AML-193 (cell line): ENCODE data around the gene GTPBP10.
"Not testable (repeated sequence)": the region's sequence is repeated elsewhere in the genome, so short reads cannot be mapped to it uniquely, and the experiment has no call there.

Source experiments
- DNase-seq, 2 experiments: peaks; one replicate each; lab custom pipeline; 2025; lab: John Stamatoyannopoulos, UW

The GTPBP10 gene, protein sequence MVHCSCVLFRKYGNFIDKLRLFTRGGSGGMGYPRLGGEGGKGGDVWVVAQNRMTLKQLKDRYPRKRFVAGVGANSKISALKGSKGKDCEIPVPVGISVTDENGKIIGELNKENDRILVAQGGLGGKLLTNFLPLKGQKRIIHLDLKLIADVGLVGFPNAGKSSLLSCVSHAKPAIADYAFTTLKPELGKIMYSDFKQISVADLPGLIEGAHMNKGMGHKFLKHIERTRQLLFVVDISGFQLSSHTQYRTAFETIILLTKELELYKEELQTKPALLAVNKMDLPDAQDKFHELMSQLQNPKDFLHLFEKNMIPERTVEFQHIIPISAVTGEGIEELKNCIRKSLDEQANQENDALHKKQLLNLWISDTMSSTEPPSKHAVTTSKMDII

DNA sequence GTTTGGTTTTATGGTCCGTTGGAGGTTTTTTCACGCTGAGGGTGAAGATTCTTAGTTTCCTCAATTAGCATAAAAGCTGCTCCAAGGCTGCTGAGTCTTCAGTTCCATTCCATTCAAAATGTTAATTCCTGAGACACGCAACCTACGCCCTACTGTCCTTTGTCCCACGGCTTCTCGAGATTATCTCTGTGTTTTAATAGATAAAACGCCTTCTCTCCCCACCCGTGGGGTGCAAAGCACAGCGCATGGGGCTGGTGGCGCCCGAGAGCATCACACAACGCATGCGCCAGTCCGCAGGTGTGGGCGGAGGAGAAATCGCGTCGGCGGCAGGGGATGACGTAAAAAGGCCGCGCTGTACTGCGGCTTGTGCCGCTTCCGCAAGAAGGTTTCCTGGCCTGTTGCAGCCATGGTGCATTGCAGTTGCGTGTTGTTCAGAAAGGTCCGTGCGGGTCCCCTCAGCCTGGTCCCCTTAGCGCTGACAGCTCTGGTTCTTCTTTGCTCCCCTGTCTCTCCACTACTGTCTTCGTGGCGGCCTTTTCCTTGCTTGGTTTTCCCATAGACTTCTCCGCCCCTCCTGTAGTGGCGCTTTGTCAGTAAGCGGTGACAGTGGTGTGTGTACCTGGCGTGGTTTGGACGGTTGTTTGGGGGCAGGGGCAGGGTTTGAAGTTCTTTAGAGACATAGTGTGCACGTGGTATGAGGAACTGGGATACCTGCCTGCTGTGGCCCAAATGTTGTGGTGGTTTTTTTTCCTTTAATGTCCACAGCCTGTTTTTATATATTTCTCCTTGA is at the start of gene GTPBP10:
Gene GTPBP10, plus strand, starts transcription at position 381 of the 790 bp plus-strand sequence. Its CDS starts 26 bp downstream, at position 407.
- peak; percentile 90 to 94 for DNase-seq

DNA sequence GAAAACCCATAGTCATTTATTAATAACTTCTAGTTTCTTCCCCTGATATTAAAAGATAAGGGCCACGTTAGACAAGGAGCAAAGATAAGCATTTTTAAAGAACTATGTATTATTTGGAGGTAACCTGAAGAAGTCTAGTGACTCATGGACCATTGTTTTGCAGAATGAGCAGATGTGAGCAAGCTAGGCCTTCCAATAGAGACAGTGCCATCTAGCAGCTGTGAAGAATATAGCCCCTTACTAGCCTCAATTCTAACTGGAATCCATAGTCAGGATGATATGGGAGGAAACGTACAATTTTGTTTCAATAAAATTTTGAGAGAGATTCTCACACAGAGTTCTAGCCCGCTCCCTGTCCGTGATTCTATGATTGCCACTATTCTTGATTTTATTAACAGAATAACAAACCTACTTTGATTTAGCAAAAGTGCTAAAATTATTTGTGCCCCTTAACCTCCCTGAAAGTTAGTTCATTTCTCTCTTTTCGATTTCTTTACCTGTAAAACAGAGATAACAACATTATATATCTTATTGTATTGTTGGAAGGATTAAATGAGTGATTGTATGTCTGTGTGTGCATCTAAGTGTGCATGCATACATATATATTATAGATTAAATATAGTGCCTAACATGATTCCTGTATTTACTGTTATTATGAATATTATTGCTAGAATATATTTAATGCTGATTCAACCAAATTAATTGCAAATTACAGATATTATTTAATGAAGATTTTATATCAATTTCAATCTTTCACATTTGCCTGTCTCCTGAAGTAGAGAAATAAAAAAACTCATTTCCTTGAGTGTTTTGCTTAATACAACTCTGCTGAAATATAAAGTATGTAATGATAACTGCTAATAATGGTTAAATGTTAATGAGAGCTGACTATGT is 48.1 kb upstream of the GTPBP10 start:
- DNase-seq = peak; percentile 27 to 39

DNA sequence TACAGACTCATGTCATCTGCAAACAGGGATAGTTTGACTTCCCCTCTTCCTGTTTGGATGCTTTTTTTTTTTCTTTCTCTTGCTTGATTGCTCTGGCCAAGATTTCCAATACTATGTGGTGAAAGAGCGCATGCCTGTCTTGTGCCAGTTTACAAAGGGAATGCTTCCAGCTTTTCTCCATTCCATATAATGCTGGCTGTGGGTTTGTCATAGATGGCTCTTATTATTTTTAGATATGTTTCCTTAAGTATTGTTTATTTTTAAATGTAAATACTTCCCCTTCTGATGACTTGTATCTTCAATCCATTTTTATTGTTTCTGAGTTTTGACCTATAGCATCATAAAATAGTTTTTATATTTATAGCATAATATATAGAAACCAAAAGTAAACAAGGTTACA is 43.3 kb upstream of the GTPBP10 start:
- DNase-seq = no peak

DNA sequence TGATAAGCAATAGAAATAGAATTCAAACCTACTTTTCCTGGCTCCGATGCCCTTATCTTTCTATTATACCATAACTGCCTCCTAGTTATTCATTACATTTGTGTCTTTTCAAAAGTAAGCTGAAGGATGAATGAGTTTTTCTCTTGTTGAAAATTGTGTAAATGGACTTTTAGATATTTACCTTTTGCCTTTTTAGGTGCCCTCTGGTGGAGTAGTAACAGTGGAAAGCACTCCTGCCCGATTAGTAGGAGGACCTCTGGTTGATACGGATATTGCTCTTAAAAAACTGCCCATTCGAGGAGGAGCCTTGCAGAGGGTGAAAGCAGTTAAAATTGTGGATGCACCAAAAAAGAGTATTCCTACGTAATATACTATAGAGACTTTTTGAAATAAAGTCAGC is 36.6 kb upstream of the GTPBP10 start:
- no peak for DNase-seq

DNA sequence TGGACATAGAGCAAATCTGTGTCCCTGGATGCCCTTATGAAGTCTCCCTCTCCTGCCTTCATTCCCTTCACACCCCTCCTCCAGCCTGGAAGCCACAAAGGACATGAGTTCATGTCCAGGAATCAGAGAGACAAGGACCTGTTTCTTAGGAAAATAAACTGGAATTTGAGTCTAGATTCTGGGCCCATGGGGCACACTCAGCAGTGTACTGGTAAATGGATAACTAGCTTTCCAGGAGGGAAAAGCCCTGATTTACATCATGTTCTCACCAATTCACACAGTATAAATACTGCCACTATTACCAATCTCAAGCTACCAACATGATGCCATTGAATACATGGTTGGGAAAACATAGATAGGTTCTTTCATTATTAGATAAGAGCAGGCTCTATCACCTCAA is 35.3 kb upstream of the GTPBP10 start:
- DNase-seq = no peak

DNA sequence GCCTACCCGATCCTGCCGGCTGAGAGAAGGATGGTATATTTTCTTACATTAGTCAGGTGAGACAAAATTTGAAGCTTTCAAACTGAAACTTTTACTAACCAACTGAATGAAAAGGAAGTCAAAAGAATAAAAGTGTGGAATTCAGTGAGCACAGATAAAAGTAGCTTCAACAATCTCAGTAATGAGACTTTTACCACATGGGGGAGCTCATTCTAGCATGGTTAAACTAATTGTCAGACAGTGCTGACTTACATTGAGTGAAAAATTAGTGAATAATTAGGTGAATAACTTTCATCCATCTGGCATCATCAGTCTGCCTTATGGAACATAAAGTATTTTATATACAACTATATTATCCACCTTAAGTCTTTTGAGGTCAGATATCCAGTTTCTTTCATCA is 33.8 kb upstream of the GTPBP10 start:
- peak; percentile 18 to 21 for DNase-seq

DNA sequence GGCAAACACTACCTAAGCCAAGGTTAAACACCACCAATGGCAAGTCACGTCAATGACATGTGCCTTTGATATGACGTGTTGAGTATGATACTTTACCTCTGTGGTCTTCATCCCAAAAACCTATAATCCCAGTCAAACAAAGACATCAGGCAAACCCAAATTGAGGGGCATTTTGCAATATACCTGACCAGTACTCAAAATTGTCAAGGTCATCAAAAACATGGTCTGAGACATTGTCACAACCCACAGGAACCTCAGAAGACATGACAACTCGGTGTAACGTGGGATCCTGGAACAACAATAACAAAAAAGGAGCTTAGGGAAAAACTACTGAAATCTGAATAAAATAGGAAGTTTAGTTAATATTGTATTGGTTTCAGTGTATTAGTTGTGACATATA is 32.6 kb upstream of the GTPBP10 start:
- DNase-seq = no peak

DNA sequence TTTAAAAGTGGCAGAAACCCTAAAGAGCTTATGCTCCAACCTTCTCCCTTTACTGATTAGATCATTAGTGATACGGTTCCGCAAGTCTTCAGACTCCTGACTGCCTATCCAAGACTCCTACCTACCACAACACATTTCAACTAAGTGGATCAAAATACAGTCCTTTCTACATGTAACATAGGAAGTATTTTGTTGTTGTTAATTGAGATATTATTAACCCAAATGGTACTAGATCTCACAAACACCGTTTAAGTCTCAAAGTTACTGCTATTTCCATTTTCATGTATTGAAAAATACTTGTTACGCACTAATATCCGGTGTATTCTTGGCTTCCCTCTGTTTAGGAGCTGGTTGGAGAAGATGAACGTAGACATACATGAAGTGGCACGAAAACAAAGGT is 26.5 kb upstream of the GTPBP10 start:
- DNase-seq = no peak

DNA sequence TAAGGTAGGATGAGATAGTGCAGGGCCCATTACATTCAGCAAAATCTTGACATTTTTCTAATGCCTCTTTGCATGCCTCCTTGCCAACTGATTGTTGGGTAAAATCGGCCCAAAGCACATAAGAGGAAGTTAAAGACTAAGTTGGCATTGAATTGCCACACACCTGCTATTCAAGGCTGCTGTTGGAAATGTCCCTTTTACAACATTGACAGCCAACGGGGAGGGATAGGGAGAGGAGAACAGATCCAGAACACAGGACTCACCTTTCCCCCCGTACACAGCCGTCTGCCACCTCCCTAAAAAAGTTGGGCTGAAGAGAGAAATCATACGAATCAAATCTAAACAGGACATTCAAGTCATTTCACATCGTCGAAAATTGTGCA is 26.1 kb upstream of the GTPBP10 start:
- DNase-seq = no peak

DNA sequence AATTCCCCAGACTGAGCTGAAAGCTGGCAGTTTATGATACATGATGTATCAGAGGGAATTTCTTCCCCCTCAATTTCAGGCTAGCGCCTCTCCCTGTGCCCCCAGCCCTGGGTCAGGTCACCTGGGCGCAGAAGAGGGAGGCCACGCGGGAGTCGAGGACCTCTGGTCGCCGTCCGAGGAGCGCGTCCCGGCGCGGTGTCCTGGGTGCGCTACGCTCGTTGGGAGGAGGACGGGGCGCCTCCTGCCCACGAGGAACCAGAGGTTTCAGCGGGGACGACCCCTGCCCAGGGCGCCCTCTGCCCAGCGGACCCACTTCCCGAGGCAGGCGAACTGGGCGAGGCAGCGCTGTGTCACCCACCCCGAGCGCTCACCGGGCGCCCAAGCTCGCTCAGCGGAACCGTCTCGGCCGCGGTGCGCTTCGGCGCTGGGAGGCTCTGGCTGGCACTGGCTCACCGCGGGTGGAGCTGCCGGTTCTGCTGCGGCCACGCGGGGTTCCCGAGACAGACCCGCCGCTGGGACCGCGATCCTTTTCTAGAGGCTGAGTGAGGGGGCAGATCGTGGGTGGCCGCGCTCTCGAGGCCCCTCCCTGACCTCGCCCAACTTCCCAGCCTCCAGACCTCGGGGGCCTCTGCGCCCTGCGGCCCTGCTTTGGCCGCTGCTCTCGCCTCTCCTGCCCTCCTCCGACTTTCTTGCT is 25.6 kb upstream of the GTPBP10 start, which contains the start of gene FAM237B:
Gene FAM237B, minus strand, starts transcription at position 504 of the 694 bp plus-strand sequence. CDS start 1,556 bp downstream, outside the sequence.
- no peak for DNase-seq

DNA sequence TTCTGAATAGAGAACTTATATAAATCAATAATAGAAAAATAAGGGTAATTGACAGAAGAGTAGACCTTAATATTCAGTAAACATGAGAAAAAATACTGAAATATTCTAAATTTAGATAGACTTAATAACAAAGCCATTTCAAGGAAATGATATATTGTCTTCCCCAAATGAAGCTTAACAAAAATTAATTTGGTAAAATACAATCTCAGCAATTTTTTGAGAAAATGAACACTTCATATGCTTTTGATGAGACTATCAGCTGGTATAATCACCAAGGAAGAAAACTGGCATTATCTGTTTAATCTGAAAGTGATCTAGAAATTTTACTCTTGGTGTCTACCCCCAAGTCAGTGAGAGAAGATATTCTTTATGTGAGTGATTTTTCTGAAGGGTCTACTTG is 23.7 kb upstream of the GTPBP10 start:
- DNase-seq = no peak

DNA sequence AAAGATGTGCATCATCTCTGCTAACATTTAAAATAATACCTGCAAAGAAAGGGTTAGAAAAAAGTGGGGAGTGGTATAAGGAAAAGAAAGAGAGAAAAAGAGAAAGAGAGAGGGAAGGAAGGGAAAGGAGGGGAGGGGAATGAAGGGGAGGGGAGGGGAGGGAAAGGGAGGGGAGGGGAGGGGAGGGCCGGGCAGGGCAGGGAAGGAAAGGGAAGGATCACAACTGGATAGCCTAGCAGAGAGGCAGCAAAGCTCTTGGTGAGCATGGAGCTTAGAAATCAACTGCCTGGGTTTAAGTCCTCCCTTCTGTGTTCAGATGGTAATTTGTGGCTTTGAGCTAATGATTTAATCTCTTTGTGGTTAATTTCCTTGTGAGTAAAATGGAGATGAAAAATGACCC is 20.0 kb upstream of the GTPBP10 start:
- no peak for DNase-seq

DNA sequence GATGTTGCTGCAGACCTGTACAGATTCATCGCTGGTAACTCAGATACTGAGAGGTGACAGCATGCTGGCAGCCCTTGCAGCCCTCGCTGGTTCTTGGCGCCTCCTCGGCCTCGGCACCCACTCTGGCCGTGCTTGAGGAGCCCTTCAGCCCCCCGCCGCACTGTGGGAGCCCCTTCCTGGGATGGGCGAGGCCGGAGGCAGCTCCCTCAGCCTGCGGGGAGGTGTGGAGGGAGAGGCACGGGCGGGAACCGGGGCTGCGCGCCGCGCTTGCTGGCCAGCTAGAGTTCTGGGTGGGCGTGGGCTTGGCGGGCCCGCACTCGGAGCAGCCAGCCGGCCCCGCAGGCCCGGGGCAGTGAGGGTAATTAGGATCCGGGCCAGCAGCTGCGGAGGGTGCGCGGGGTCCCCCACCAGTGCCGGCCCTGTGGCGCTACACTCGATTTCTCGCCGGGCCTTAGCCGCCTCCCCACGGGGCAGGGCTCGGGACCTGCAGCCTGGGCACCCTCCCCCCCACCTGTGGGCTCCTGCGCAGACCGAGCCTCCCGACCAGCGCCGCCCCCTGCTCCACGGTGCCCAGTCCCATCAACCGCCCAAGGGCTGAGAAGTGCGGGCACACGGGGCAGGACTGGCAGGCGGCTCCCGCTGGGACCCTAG is 12.2 kb upstream of the GTPBP10 start:
- DNase-seq = no peak

DNA sequence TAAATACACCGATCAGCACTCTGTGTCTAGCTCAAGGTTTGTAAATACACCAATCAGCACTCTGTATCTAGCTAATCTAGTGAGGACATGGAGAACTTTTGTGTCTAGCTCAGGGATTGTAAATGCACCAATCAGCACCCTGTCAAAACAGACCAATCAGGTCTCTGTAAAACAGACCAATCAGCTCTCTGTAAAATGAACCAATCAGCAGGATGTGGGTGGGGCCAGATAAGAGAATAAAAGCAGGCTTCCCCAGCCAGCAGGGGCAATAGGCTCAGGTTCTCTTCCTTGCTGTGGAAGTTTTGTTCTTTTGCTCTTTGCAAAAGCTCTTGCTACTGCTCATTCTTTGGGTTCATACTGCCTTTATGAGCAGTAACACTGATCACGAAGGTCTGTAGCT is 11.6 kb upstream of the GTPBP10 start:
- DNase-seq = not testable (repeated sequence)

DNA sequence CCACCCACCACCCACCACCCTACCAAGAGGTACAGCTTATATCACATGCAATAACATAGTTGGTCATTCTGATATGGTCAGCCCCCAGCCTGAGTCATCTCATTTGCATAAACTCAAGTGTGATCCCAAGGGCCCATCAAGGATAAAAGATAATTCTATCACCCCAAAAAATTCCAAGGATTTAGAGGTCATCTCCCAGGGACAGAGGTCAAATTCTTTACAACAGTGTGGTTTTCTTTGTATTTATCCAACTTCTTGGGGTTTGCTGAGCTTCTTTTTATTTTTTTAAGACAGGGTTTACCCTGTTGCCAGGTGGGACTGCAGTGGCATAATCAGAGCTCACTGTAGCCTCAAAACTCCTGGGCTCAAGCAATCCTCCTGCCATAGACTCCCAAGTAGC is 9.4 kb upstream of the GTPBP10 start:
- DNase-seq = no peak

DNA sequence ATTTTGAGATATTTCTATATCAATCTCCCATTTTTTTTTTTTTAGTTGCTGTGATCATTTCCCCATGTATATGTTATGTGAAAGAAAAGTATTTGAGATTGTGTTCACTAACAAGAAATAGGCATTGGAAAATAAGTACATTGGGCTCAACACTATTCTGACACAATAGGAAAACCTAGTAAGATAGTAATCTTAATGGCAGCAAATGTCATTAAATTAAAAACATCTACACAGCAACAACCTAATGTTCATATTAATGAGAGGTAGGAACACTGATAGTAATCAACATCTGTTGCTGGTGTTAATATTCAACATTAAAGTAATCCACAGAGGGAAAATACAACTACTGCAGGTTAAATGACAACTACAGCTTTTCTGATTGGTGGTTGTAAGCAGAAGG is 1.5 kb upstream of the GTPBP10 start:
- no peak for DNase-seq

DNA sequence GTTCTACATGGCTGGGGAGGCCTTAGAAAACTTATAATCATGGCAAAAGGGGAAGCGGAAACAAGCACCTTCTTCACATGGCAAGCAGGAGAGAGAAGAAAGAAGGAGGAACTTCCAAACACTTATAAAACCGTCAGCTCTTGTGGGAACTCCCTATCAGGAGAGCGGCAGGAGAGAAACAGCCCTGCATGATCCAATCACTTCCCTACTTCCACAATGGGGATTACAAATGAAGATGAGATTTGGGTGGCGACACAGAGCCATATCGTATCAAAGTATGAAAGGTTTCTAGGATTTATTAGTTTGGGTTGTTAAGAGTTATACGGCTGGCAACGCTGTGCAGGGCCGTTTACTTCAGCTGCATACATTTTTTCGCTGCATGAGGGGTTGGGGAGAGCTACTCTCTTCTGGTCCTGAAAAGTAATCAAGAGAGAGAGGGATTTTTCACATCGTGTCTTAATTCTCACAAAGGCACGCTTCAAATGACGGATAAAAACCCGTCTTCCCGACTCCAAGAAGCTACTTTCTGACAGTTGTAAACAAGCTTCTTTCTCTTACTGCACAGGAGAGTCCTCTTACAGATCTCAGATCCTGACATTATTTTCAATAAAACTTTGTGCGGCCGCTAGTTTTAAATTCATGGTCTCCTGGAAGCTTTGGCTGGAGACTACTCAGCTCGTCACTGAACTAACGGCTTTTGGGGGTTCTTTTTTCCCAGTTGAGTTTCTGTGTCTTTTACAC is 751 bp upstream of the GTPBP10 start:
- DNase-seq = peak; percentile 22 to 27

DNA sequence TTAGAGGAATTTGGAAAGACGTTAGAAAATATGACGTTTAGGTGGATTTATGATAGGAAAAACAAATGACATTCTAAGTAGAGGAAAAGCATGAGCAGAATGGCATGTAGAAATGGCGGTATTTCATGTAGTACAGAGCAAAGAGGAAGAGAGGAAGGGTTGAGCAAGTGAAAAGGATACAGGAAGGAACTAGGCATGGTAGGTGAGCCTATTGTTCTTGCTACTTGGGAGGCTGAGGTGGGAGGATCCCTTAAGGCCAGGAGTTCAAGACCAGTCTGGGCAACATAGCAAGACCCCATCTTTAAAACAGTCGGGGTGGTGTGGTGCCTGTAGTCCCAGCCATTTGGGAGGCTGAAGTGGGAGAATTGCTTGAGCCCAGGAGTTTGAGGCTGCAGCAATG is 1.2 kb downstream of the GTPBP10 start:
- DNase-seq = peak; percentile 14 to 21

DNA sequence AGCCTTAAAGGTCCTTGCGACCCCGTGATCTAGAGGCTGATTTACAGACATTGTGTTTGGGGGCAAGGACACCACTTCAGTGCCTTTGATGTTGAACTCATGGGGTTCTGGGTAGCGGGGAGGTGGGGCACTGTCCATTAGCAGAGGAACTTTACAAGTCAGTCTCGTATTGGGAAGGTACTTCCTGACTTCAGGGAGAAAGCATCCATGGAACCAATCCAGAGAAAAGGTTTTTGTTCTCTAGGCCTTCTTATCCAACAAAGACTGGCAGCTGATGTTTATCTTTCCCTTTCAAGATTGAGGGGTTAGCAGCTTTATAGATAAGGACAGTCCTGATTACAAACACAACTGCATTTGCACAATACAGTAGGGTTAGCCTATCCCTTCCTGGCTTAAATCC is 2.8 kb downstream of the GTPBP10 start:
- no peak for DNase-seq

DNA sequence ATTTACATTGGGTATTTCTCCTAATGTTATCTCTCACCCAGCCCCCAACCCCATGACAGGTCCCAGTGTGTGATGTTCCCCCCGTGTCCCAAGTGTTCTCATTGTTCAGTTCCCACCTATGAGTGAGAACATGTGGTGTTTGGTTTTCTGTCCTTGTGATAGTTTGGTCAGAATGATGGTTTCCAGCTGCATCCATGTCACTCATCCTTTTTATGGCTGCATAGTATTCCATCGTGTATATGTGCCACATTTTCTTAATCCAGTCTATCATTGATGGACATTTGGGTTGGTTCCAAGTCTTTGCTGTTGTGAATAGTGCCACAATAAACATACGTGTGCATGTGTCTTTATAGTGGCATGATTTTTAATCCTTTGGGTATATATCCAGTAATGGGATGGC is 3.5 kb downstream of the GTPBP10 start:
- not testable (repeated sequence) for DNase-seq
